Endometrial microvascular endothelial cells (primary cell): ENCODE results near the gene GLG1. TPM values are rescaled to one million over a fixed set of nuclear protein-coding genes. Genes with fewer than 3 reads are reported as not detected.

Source experiments
- in situ Hi-C: cut with HindIII; loops from 2 replicates; pipeline ENCODE4 v1.10.0; 2017; ENCODE audit warnings: low sequenced_read_pairs, low pct_unique_long_range_greater_than_20kb; ENCODE audit errors: inconsistent ontology term
- total RNA-seq: library from RNA; depleted of rRNA; stranded (reverse); fragments of >200 nt; gene quantifications from one replicate; pipeline ENCODE4 v1.2.3, GENCODE V29; 2015; ENCODE audit errors: inconsistent ontology term

The GLG1 gene
- total RNA-seq, 1 donor from 2014 or later: 115 TPM

DNA sequence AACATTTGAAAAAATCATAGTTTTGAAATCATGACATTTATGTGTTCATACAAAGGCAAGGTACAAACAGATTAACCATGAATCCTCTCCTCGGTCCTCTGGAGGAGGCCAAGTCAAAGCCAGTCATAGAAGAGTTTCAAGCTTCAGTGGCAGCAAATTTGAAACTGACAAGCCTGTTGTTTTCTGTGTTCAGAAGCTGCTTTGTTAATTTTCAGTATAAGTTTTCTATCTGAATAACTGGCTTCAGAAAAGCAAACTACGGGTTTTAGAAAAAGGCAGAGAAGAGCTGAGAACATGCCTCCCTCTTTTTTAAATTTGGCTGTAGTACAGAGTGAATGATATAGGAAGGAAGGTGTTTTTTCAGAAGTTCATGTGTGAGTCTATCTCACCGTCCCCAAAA lies 106.0 kb downstream of the GLG1 start:
- in situ Hi-C loops: no loop called here

DNA sequence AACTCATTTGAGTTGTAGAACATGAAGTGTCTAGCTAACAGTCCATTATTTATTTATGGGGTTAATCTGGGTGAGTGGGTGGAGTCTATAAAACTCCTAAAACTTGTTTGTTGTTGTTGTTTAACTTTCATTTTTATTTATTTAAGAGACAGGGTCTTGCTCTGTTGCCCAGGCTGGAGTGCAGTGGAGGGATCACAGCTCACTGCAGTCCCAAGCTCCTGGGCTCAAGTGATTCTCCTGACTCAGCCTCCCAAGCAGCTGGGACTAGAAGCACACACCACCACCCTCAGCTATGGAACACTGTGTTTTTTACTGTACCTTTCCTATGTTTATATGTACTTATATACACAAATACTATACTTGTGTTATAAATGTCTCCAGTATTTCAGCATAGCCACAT lies 107.8 kb downstream of the GLG1 start:
- in situ Hi-C loops: no loop called here

DNA sequence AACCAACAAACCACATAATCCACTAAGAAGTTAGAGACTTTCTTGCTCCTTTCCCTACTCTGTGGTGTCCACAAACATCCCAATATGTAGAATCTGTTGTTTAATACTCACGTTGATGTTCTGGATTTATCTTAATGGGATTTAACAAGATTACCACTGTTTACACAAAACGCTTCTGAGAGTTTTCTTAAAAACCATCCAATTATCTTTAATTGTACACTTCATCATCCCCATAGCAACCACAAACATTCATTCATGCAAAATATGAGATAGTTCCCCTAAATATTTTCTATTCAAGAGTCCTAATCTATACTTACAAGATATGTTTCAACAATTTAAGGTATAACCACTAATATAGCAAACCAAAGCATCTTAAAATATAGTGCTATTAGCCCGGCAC lies 109.2 kb downstream of the GLG1 start:
- in situ Hi-C loops: no loop called here

DNA sequence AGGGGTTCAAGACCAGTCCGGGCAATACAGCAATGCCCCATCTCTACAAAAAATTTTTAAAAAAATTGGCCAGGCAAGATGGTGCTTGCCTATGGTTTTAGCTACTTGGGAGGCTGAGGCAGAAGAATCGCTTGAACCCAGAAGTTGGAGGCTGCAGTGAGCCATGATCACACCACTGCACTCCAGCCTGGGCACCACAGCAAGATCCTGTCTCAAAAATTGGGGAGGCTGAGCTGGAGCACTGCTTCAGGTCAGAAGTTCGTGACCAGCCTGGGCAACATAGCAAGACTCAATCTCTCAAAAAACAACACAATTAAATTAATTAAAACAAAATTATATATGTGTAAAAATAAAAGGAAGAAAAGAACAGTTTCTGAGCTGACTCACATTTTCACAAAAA lies 110.9 kb downstream of the GLG1 start:
- in situ Hi-C loops: no loop called here

DNA sequence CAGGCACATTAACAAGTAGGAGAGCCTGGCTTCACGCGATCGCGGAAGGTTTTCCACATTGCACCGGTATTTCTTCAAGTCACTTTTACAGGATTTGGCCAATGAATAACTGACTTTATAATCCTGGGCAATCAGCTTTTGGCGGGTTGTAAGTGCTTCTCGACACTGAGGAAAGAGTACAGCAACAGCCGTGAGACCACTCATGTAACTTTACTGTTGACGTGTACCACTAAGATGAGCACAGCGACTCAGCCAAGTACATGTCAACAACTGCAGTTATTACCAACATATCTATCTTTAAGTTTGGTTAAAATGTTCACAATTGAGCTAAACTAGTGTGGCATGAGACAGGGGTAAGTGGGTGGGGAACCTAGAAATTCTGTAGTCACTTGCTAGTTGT lies 113.9 kb downstream of the GLG1 start:
- in situ Hi-C loops: no loop called here

DNA sequence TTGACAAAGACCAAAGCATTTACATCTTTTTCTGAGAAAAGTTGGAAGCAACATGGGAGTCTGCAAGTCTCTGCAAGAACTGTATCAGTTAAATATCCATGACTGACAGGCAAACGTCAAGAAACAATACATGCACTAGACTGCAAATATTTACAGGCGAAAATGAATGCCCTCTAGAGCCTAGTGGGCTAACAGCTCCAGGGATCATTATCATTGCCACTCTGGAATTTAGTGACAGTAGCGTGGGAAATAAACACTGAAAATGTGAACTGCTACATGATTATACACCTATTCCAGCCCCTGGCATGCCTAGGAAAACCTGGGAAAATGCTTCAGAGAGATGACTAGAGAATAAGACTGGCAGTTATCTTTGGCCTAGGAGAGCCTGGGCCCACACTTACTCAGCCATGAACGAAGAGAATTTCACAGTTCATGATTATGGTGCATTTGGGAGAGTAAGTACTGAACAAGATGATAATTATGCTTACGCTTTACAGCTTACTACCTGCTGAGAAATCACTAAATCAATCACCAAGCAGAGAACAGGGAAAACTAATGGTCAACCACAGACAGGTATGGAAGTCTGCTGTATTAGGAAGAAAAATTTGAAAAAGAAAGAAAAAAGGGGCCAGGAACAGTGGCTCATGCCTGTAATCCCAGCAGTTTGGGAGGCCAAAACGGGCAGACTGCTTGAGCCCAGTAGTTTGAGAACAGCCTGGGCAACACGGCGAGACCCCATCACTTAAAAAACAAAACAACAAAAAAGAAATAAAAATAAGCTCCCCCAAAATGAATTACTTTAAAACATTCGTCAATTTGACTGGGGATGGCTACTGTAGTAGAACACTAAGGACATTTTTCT lies 119.0 kb downstream of the GLG1 start:
- in situ Hi-C loops: no loop called here

DNA sequence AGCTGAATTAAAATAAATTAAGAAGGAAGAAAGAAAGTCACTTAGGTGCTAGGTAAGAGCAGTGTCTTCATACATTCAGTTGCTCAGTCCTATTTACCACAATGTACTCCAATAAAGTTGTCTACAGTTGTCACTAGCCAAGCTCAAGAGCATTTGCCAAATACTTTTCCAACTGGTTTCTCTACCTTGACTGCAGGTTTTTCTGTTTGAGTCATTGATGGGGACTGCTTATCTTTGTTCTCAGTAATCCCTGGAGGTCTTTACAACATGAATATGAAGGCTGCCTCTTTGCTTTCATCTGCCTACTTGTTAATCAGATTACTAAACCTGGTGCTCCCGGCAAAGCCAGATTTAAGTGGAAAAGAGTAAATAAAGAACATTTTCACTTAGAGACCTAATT lies 121.0 kb downstream of the GLG1 start:
- in situ Hi-C loops: no loop called here

DNA sequence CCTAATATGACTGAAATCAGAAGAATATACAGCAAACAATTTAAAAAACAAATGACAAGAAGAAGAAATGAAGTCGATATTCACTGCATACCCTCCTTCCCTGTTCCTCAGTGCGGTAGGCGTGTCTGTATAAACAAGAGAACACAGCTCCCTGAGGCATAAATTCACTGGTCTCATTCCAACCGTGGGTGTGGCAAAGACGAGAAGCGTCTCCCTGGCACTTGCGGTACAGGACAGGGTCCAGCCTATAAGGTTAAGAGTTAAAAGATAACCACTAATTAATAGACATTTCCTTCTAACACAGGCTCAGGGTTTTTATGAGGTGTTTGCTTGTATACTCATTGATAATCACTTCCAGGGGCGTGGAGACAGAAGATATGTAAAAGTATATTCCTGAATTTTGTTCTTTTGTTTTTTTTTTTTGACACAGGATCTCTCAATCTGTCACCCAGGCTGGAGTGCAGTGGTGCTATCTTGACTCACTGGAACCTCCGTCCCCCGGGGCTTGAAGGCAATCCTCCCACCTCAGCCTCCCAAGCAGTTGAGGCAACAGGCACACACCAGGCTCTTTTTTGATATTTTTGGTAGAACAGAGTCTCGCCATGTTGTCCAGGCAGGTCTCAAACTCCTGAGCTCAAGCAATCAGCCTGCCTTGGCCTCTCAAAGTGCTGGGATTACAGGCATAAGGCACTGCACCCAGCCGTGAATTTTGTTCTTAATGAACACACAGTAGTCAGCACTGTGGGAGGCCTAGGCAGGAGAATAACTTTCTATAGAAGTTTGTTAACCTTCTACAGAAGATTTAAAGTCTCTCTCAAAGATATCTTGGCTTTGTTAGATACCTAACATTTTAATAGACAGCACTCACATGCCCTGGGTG lies 126.5 kb downstream of the GLG1 start:
- in situ Hi-C loops: no loop called here

DNA sequence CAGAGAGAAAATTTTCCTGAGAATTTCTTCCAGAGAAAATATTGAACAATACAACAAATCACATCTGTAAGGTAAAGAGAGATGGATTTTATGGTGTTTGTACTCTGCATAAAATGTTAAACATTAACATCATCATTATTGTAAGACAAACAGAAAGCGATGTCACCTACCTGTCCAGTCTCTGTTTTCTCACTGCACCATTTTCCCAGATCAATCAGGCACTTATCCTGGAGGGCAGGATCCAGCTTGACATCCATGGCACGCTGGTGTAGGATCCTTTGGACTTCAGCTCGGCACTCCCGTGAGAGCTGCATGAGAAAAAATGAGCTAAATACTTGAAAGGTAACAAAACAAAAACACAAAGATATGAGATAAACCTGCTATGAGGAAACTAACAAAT lies 129.7 kb downstream of the GLG1 start:
- in situ Hi-C loops: no loop called here

DNA sequence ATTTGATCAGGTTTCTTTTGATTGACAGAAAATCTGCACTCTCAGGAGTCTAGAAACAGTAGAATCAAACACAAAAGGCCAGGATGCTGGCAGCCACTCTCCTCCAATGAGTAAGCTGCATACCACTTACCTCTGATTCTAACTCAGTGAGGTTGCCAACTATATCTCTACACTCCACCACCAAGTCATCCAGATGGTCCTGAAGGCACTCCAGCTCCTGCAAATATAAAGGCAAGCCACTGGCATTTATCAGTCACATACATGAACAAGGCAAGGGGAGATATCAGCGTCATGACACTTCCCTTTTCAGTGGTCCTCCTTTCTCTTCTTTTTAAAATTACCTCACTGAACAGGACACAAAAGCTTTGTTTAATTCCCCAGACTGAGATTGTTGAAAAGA lies 132.5 kb downstream of the GLG1 start:
- in situ Hi-C loops: no loop called here

DNA sequence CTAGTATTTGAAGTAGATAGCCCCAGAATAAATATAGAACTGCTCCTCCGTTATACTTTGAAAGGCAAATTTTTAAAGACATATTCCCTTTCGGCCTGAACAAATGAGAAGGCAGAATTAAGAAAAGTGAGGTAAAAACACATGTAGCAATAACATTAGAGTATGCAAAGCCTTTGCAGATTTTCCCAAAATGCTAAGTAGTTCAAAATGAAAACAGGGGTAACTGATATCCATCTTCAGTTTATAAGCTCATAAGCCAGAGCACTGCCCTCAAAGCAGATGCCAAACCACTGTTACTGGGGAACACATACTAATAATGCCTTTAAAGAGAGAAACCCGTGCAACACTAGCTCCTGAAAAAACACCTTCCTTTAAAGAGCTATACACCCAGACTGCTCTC lies 134.4 kb downstream of the GLG1 start:
- in situ Hi-C loops: no loop called here

DNA sequence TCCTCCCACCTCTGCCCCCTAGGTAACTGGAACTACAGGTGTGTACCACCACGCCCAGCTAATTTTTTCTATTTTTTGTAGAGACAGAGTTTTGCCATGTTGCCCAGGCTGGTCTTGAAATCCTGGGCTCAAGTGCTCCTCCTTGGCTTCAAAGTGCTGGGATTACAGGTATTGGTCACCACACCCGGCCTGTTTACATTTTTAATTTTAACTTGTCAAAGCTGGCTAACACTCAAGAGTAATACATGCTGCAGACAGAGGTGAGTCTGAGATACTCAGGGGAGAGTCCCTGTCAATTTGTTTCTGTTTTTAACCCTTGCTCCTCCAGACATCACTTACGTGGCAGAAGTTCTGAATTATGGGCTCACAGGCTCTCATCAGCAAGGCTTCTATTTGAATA lies 134.9 kb downstream of the GLG1 start:
- in situ Hi-C loops: no loop called here

DNA sequence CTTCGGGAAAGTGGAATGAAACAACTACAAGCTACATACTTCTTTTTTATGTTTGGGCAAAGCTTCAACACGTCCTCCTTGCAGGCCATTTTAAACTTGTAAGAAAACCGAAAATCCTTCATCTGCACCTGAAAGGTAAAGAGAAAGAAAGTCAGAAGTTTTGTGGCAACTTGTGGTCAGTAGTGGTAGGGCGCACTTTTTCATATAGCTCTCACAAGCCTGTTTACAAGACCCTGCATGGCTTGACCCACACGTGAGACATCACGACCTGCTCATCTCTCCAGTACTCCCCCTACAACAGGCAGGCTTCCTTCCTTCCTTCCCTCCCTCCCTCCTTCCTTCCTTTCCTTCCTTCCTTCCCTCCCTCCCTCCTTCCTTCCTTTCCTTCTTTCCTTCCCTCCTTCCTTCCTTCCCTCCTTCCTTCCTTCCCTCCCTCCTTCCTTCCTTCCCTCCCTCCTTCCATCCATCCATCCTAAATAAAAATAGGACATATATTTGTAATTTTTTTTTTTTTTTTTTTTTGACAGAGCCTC lies 136.9 kb downstream of the GLG1 start:
- in situ Hi-C loops: no loop called here

DNA sequence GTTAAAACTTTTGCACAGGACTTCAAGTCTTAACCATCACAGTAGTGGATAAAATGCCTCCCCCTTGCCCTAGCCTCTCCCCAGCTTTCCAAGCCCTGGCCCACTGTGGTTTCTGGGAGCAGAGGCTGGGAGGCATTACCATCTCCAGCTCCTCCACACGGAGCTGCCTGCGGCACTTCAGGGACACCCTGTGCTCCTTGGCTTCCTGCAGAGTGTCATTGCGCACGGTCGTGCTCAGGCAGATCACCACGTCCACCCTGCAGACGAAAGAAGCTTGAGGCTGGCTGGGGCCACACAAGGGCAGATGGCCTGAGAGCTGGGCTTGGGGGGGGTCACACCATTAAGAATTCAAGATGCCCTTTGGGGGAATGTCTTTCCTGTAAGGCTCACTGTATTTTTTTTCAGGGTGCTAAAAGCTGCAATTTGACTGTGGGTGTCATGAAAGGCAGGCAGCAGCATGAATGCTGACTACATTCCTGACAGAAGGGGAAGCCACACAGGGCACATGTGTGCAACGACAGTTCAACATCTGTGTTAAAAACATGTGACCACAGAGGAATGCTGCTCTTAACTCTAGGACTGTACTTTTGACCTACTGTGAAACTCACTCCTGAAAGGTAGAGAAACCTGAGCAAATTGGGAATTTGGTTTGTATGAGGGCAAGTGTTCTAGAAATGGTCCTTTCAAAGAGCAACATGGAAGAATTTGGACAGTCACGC lies 137.9 kb downstream of the GLG1 start:
- in situ Hi-C loops: no loop called here

DNA sequence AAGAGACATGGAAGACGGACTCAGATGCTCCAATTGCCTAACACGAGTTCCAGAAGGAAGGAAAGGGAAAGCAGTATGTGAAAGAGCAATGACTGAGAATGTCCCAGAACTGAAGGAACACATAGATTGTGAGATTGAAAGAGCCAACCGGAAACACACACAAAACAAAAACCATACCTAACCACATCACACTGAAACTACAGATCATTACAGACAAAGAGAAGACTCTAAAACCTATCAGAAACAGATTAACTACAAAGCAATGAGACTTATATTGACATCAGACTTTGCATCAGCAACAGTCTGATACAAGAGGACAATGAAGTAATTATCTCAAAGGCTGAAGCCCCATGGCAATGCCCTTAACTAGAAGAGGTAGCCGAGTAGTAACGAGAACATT lies 140.0 kb downstream of the GLG1 start:
- in situ Hi-C loops: no loop called here

DNA sequence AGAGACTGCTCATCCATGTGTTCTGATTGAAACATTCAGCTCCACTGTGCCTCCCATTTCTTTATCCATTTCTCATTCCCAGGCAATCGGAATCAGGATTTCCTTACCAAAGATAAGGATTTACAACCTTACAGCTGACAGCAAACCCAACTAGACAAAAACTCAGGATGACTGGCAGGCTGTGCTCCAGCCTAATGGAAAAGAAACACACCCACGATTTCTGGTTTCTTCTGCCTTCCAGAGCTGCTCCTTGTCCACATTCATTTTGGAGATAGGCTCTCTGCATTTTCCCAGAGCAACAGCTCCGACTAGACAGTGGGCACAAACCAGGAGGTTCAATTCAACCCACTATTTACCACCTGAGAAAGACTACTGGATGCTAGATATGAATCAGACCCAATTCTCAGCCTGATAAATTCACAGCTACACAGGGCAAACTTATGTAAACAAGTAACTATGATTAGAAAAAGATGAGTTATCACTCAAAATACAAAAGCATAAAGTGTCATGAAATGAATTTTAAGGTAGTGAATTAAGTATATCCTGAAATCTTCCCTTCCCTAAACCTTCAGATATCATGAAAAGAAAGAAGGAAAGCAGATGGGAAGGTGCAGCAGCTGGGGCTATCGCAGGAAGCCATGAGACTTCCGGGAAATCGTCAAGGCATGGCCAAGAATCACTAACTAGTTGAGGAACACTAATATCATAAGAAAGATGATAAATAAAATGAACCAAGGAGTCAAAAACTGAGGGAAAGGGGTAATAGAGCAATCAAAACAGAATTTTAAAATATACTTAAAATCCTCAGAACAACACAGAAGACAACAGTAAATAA lies 140.8 kb downstream of the GLG1 start:
- in situ Hi-C loops: no loop called here

DNA sequence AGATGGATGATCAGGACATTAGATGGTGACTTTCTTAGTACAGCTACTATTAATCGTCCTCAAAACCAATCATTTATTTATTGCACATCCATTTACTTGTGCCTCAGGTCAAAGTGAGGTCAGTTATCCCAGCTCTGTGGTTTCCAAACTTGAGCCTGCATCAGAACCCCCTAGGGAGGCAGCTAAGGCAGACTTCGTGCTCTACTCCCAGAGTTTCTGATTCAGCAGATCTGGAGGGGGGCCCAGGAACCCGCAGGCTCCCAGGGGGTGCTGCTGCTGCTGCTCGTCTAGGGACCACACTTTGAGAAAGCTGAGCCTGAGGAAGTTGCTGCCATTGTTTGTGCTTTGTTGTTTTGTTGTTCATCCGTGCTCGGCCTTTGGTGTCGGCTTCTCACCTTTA lies 141.6 kb downstream of the GLG1 start:
- in situ Hi-C loops: no loop called here

DNA sequence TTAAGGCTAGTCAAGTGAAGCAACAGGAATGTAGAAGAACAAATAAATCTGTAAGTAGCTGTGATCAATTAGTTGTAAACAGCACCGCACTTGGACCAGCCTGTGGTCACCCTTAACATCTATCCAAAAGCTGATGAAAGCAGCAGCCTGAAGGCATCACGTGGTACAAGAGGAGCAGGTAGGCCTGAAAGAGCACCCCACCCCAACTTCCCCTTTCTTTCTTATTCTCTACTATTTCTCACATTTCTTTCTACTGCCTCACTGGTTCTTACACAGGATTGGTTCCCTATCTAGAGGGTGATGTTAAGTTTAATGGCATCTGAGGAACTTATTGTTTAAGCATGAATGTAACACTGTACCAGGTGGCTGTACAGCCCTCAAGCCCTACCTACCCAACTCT lies 143.0 kb downstream of the GLG1 start:
- in situ Hi-C loops: no loop called here
